ENCODE data around the gene POU6F1.
"Not testable (repeated sequence)": the region's sequence is repeated elsewhere in the genome, so short reads cannot be mapped to it uniquely, and the experiment has no call there.

The POU6F1 gene

DNA sequence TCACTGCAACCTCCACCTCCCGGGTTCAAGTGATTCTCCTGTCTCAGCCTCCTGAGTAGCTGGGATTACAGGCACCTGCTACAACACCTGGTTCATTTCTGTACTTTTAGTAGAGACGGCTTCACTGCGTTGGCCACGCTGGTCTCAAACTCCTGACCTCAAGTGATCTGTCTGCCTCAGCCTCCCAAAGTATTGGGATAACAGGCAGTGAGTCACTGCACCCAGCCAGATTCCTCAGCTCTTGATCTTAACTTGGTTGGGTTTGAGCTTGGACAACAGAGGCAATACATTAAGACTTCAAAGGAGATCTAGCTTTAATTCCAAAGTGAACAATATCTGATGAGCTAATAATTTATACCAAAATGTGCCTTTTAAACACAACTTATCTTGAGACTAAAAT lies 26.4 kb upstream of the POU6F1 start:
- Histone ChIP-seq H3K27me3 (ENCODE audit: control insufficient read depth, insufficient read depth, low read length) (no peaks in the 10 kb centered on the region), H3K4me3 (ENCODE audit: low read length) (no peak overlapping the region), H3K27ac (ENCODE audit: low read depth, low read length) (no peak overlapping the region), H3K4me1 (ENCODE audit: control insufficient read depth, insufficient read depth, low read length) (peaks cover 14% of the 10 kb centered on the region), H3K9ac (ENCODE audit: low read length) (no peak overlapping the region), H3K36me3 (ENCODE audit: control insufficient read depth, insufficient read depth, low read length) (peaks cover 30% of the 10 kb centered on the region)

DNA sequence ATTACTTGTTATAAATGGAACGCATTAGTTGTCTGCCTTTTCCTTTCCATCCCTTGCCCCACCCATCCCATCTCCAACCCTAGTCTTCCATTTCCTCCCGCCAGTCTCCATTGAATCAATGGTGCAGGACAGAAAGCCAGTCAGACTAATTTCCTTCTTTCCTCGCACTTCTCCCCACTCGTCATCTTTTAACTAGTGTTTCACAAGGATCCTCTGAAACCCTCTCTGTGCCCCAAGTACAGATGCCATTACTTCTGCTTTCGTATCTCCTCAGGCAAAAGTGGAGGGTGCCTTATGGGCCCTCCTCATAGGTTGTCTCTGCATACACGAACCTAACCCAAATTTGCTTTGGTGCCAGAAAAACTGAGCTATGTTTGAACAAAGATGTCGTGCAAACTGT lies 25.0 kb upstream of the POU6F1 start:
- peaks cover 16% of the 10 kb centered on the region for H3K4me1 ChIP-seq (ENCODE audit: control insufficient read depth, insufficient read depth, low read length)
- H3K4me3 ChIP-seq (ENCODE audit: low read length): no peak overlapping the region
- H3K36me3 ChIP-seq (ENCODE audit: control insufficient read depth, insufficient read depth, low read length): peaks cover 30% of the 10 kb centered on the region
- H3K27ac ChIP-seq (ENCODE audit: low read depth, low read length): no peak overlapping the region
- H3K9ac ChIP-seq (ENCODE audit: low read length): no peak overlapping the region
- H3K27me3 ChIP-seq (ENCODE audit: control insufficient read depth, insufficient read depth, low read length): no peaks in the 10 kb centered on the region

DNA sequence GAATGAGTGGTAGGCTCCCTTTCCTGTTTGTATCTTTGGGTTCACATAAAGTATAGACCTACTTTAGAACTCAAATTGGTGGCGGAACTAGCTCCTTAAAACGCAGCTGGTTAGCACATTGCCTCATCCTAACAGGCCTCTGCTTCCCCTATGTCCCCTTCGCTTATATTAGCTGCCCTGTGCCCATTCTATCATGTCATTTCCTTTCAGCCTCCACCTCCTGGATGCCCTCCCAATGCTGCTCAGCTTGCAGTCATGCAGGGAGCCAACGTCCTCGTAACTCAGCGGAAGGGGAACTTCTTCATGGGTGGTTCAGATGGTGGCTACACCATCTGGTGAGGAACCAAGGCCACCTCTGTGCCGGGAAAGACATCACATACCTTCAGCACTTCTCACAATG lies 24.3 kb upstream of the POU6F1 start:
- Histone ChIP-seq H3K4me3 (ENCODE audit: low read length) (no peak overlapping the region), H3K36me3 (ENCODE audit: control insufficient read depth, insufficient read depth, low read length) (peaks cover 30% of the 10 kb centered on the region), H3K9ac (ENCODE audit: low read length) (no peak overlapping the region), H3K27me3 (ENCODE audit: control insufficient read depth, insufficient read depth, low read length) (no peaks in the 10 kb centered on the region), H3K27ac (ENCODE audit: low read depth, low read length) (no peak overlapping the region), H3K4me1 (ENCODE audit: control insufficient read depth, insufficient read depth, low read length) (peaks cover 16% of the 10 kb centered on the region)

DNA sequence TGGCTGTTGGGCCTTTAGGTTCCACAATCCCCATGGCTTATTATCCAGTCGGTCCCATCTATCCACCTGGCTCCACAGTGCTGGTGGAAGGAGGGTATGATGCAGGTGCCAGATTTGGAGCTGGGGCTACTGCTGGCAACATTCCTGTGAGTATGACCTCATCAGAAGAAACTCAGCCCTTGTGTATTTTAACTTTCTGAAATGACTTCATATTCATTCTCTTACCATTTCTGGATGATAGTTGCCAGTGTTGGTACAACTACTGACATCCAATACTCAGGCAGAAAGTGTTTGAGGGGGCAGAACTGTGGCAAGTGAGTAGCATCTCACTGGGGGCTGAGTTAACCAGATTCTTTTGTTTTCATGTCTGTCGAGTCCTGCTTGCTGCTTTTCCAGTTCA lies 23.1 kb upstream of the POU6F1 start:
- Histone ChIP-seq H3K4me1 (ENCODE audit: control insufficient read depth, insufficient read depth, low read length) (peaks cover 16% of the 10 kb centered on the region), H3K9ac (ENCODE audit: low read length) (no peak overlapping the region), H3K36me3 (ENCODE audit: control insufficient read depth, insufficient read depth, low read length) (peaks cover 27% of the 10 kb centered on the region), H3K4me3 (ENCODE audit: low read length) (no peak overlapping the region), H3K27me3 (ENCODE audit: control insufficient read depth, insufficient read depth, low read length) (no peaks in the 10 kb centered on the region), H3K27ac (ENCODE audit: low read depth, low read length) (no peak overlapping the region)

DNA sequence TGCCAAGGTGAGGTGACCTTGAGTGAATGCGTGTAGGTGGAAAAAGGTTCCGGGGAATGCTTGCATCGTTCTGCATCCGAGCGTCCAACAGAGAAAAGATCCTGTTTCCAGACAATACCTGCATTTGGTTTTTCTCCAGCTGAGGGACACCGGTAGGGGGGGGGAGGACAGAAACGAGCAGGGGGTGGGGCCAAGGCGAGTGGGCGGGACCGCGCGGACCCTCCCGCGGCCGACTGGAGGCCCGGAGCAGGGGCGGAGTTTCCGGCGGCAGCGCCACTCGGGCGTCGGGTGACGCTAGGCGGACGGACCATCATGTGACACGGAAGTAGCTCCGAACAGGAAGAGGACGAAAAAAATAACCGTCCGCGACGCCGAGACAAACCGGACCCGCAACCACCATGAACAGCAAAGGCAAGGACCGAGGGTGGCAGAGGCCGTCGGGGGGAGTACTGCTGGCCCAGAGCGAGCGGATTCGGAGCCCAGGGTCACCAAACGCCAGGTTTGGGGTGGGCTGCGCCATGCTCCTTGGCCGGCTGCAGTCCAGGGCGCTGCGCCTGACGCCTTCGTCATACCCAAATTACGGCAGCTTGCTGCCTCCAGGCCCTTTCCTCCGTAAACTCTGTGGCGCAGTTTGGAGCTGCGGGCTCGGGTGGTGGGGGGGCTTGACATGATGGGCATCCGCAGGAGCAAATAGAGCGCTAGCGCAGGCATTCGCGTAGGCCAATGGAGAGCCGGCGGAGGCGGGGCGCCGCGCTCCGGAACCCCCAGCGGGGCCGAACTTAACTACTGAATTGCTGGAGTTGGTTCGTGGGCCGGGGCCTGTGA lies 20.9 kb upstream of the POU6F1 start, which contains the start of gene DAZAP2:
Gene DAZAP2, plus strand, starts transcription at position 317 of the 825 bp plus-strand sequence. Its CDS starts 82 bp downstream, at position 399.
- peaks cover 16% of the 10 kb centered on the region for H3K4me1 ChIP-seq (ENCODE audit: control insufficient read depth, insufficient read depth, low read length)
- peak within 1 kb of the TSS; percentile 99 for H3K9ac ChIP-seq (ENCODE audit: low read length)
- H3K36me3 ChIP-seq (ENCODE audit: control insufficient read depth, insufficient read depth, low read length): peaks cover 23% of the 10 kb centered on the region
- peak within 1 kb of the TSS; percentile 96 for H3K4me3 ChIP-seq (ENCODE audit: low read length)
- H3K27ac ChIP-seq (ENCODE audit: low read depth, low read length): peak within 1 kb of the TSS; percentile 98
- H3K27me3 ChIP-seq (ENCODE audit: control insufficient read depth, insufficient read depth, low read length): no peaks in the 10 kb centered on the region

DNA sequence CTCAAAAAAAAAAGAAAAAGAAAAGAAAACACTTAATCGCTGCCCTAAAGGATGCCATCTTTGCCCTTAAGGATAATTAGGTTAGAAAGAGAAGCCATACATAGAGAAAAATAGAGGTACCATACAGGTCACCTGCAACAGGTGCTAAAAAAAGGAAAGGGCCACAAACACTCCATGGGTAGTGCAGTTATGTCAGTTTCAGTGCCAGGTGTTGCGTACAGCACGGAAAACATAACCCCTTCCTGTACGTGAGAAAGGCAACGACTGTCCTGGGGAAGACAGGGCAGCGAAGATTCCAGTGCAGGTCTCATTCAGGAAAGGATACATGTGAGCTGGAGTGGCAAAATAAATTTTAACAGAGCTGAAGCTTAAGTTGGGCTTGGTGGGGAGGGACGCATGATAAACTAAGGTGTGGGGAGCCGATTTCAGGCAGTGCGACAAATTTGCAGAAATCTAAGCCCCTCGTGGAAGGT lies 20.2 kb upstream of the POU6F1 start:
- Histone ChIP-seq H3K4me3 (ENCODE audit: low read length) (peak overlapping the region; percentile 89), H3K27ac (ENCODE audit: low read depth, low read length) (no peak overlapping the region), H3K36me3 (ENCODE audit: control insufficient read depth, insufficient read depth, low read length) (peaks cover 21% of the 10 kb centered on the region), H3K27me3 (ENCODE audit: control insufficient read depth, insufficient read depth, low read length) (no peaks in the 10 kb centered on the region), H3K9ac (ENCODE audit: low read length) (peak overlapping the region; percentile 69), H3K4me1 (ENCODE audit: control insufficient read depth, insufficient read depth, low read length) (peaks cover 16% of the 10 kb centered on the region)

DNA sequence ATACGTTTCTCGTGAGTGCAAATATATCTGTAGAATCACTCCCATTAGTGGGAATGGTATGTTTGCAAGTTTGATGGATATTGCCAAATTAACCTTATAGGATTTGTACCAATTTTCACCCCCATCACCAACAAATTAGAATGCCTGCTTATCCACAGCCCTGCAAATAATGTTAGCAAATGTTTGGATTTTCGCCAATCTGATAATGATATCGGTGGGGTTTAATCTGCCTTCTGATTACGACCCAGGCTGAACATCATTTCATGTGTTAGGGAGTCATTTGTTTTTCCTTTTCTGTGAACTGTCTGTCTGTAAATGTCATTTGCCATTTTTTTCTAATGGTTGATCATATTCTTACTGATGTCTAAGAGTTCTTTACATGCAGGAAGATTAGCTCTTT lies 16.7 kb upstream of the POU6F1 start:
- Histone ChIP-seq H3K27me3 (ENCODE audit: control insufficient read depth, insufficient read depth, low read length) (no peaks in the 10 kb centered on the region), H3K4me1 (ENCODE audit: control insufficient read depth, insufficient read depth, low read length) (peaks cover 2% of the 10 kb centered on the region), H3K4me3 (ENCODE audit: low read length) (no peak overlapping the region), H3K36me3 (ENCODE audit: control insufficient read depth, insufficient read depth, low read length) (no peaks in the 10 kb centered on the region), H3K9ac (ENCODE audit: low read length) (no peak overlapping the region), H3K27ac (ENCODE audit: low read depth, low read length) (no peak overlapping the region)

DNA sequence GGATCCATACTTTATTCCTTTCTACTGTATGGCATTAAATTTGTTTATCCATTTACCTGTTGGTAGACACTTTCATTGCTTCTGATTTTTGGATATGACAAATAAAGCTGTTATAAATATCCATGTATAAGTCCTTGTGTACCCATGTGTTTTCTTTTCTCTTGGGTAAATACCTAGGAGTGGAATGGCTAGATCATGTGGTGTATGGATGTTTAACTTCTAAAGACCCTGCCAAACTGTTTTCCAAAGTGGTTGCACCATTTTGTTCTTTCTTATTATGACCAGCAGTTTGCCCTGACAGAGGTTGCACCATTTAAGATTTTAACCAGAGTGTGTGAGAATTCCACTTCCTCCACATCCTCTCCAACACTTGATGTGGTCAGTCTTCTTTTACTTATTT lies 14.8 kb upstream of the POU6F1 start:
- no peaks in the 10 kb centered on the region for H3K4me1 ChIP-seq (ENCODE audit: control insufficient read depth, insufficient read depth, low read length)
- H3K4me3 ChIP-seq (ENCODE audit: low read length): no peak overlapping the region
- H3K27me3 ChIP-seq (ENCODE audit: control insufficient read depth, insufficient read depth, low read length): no peaks in the 10 kb centered on the region
- H3K36me3 ChIP-seq (ENCODE audit: control insufficient read depth, insufficient read depth, low read length): no peaks in the 10 kb centered on the region
- no peak overlapping the region for H3K9ac ChIP-seq (ENCODE audit: low read length)
- no peak overlapping the region for H3K27ac ChIP-seq (ENCODE audit: low read depth, low read length)

DNA sequence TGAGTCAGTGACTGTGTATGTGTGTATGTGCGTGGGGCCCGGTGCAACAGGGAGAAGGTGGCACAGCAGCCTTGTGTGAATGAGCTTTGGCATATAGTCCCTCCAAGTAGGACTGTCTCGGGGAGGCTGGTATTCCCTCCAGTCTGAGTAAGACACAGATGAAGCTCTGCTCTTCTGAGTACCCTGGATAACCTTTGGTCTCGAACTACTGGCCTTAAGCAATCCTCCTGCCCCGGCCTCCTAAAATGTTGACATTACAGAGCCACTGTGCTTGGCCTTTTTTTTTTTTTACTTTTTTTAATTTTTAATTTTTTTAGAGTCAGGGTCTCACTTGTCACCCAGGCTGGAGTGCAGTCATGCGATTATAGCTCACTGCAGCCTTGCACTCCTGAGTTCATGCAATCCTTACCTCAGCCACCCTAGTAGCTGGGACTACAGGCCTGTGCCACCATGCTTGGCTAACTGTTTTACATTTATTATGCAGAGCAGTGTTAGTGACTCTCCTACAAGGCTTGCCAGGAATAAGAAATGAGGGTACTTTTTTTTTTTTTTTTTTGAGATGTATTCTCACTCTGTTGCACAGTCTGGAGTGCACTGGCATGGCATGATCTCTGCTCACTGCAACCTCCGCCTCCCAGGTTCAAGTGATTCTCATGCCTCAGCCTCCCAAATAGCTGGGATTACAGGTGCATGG lies 11.4 kb upstream of the POU6F1 start:
- H3K36me3 ChIP-seq (ENCODE audit: control insufficient read depth, insufficient read depth, low read length): no peaks in the 10 kb centered on the region
- H3K4me1 ChIP-seq (ENCODE audit: control insufficient read depth, insufficient read depth, low read length): no peaks in the 10 kb centered on the region
- no peak overlapping the region for H3K9ac ChIP-seq (ENCODE audit: low read length)
- no peak overlapping the region for H3K27ac ChIP-seq (ENCODE audit: low read depth, low read length)
- no peaks in the 10 kb centered on the region for H3K27me3 ChIP-seq (ENCODE audit: control insufficient read depth, insufficient read depth, low read length)
- H3K4me3 ChIP-seq (ENCODE audit: low read length): no peak overlapping the region

DNA sequence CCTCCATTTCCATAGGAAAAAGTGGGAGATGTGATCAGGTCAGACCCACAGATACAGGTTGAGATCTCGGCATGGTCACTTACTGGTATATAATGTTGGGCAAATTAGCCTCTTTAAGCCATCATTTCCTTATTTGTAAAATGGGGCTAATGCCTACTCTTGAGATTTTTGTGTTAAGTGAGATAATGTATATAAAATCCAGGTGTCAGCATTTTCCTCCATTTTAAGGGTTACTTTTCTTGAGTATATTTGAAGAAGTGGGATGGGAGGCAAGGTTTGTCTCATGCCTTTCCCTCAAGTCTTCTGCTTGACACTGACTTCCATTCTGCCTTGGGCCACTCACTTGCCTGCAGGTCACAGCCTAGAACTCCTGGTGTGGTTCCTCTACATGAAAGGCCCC lies 10.1 kb upstream of the POU6F1 start:
- H3K4me1 ChIP-seq (ENCODE audit: control insufficient read depth, insufficient read depth, low read length): no peaks in the 10 kb centered on the region
- no peaks in the 10 kb centered on the region for H3K36me3 ChIP-seq (ENCODE audit: control insufficient read depth, insufficient read depth, low read length)
- no peaks in the 10 kb centered on the region for H3K27me3 ChIP-seq (ENCODE audit: control insufficient read depth, insufficient read depth, low read length)
- H3K9ac ChIP-seq (ENCODE audit: low read length): no peak overlapping the region
- no peak overlapping the region for H3K4me3 ChIP-seq (ENCODE audit: low read length)
- H3K27ac ChIP-seq (ENCODE audit: low read depth, low read length): no peak overlapping the region

DNA sequence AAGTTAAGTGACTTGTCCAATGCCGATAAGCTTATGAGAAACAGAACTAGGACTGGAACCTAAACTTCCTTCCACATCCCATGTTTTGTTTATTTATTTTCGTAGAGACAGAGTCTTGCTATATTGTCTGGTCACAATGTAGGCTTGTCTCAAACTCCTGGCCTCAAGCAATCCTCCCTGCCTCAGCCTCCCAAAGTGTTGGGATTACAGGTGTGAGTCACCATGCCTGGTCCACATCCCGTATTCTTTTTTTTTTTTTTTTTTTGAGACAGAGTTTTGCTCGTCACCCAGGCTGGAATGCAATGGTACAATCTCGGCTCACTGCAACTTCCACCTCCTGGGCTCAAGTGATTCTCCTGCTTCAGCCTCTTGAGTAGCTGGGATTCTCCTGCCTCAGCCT lies 9.2 kb upstream of the POU6F1 start:
- not testable (repeated sequence) for H3K27me3 ChIP-seq (ENCODE audit: control insufficient read depth, insufficient read depth, low read length); H3K4me1 ChIP-seq (ENCODE audit: control insufficient read depth, insufficient read depth, low read length); H3K4me3 ChIP-seq (ENCODE audit: low read length); H3K9ac ChIP-seq (ENCODE audit: low read length); H3K36me3 ChIP-seq (ENCODE audit: control insufficient read depth, insufficient read depth, low read length); H3K27ac ChIP-seq (ENCODE audit: low read depth, low read length)

DNA sequence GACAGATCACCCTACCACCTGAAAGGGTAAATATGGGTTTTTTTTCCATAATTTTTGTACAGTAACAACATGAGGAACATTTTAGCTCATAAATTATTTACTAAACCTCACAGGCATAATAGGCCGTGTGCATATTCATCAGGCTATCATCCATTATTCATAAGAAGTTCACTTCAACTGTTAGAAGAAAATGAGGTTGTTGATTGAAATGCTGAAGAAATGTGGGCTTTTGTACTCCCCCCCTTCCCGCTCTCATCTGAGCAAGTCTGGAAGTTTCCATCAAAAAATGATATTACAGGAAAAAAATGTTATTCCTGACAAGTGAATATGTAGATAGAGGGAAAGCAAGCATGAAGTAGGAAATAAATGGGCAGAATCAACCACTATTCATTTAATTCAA lies 7.9 kb upstream of the POU6F1 start:
- no peaks in the 10 kb centered on the region for H3K27me3 ChIP-seq (ENCODE audit: control insufficient read depth, insufficient read depth, low read length)
- H3K36me3 ChIP-seq (ENCODE audit: control insufficient read depth, insufficient read depth, low read length): no peaks in the 10 kb centered on the region
- no peak overlapping the region for H3K9ac ChIP-seq (ENCODE audit: low read length)
- H3K4me1 ChIP-seq (ENCODE audit: control insufficient read depth, insufficient read depth, low read length): no peaks in the 10 kb centered on the region
- H3K27ac ChIP-seq (ENCODE audit: low read depth, low read length): no peak overlapping the region
- H3K4me3 ChIP-seq (ENCODE audit: low read length): no peak overlapping the region

All from rectal smooth muscle tissue (tissue), 1 donor.